Measurements from ENCODE around the gene NPPC. TPM values are rescaled to one million over a fixed set of nuclear protein-coding genes. Genes with fewer than 3 reads are reported as not detected.

The NPPC gene
- total RNA-seq, 1 donor, result not detected

GRCh38 chr2:231918501-231919330 is 7.5 kb downstream of the NPPC start:
- H3K4me1 ChIP-seq (ENCODE audit: insufficient read depth, low read length), result no peaks in the 10 kb centered on the region
- peaks cover 36% of the 10 kb centered on the region for H3K27me3 ChIP-seq (ENCODE audit: insufficient read depth, low read length)
- H3K36me3 ChIP-seq (ENCODE audit: insufficient read depth, low read length), result no peaks in the 10 kb centered on the region
- no peaks in the 10 kb centered on the region for H4K20me1 ChIP-seq (ENCODE audit: insufficient read depth, low read length)
- H3K79me2 ChIP-seq (ENCODE audit: insufficient read depth, low read length), result no peaks in the 10 kb centered on the region
- no peak overlapping the region for H2AFZ ChIP-seq (ENCODE audit: low read length)
- no peaks in the 10 kb centered on the region for H3K9me3 ChIP-seq (ENCODE audit: low read depth, low read length)
- no peak overlapping the region for H3K27ac ChIP-seq (ENCODE audit: low read depth, low read length)
- no peak overlapping the region for H3K4me3 ChIP-seq (ENCODE audit: insufficient read depth, low read length)
- no peak overlapping the region for H3K4me2 ChIP-seq (ENCODE audit: insufficient read depth, low read length)
- peak; percentile 73 for DNase-seq (ENCODE audit: insufficient read length, low spot score, missing footprints)
- no peak for TF ChIP-seq CTCF (IDR thresholded peaks at IDR 0.05; ENCODE audit: extremely low read depth, low read depth, low read length)

- peak; percentile 86 for DNase-seq (ENCODE audit: insufficient read length, low spot score, missing footprints)
- Histone ChIP-seq H3K4me1 (ENCODE audit: insufficient read depth, low read length) (no peaks in the 10 kb centered on the region), H4K20me1 (ENCODE audit: insufficient read depth, low read length) (no peaks in the 10 kb centered on the region), H2AFZ (ENCODE audit: low read length) (no peak overlapping the region), H3K9me3 (ENCODE audit: low read depth, low read length) (no peaks in the 10 kb centered on the region), H3K4me2 (ENCODE audit: insufficient read depth, low read length) (no peak overlapping the region), H3K4me3 (ENCODE audit: insufficient read depth, low read length) (no peak overlapping the region), H3K27me3 (ENCODE audit: insufficient read depth, low read length) (peaks cover 25% of the 10 kb centered on the region), H3K27ac (ENCODE audit: low read depth, low read length) (no peak overlapping the region), H3K79me2 (ENCODE audit: insufficient read depth, low read length) (no peaks in the 10 kb centered on the region), H3K36me3 (ENCODE audit: insufficient read depth, low read length) (no peaks in the 10 kb centered on the region)
- no peak for TF ChIP-seq CTCF (IDR thresholded peaks at IDR 0.05; ENCODE audit: extremely low read depth, low read depth, low read length)
Measured at GRCh38 chr2:231917280-231918066, 8.7 kb downstream of the NPPC start.

DNA sequence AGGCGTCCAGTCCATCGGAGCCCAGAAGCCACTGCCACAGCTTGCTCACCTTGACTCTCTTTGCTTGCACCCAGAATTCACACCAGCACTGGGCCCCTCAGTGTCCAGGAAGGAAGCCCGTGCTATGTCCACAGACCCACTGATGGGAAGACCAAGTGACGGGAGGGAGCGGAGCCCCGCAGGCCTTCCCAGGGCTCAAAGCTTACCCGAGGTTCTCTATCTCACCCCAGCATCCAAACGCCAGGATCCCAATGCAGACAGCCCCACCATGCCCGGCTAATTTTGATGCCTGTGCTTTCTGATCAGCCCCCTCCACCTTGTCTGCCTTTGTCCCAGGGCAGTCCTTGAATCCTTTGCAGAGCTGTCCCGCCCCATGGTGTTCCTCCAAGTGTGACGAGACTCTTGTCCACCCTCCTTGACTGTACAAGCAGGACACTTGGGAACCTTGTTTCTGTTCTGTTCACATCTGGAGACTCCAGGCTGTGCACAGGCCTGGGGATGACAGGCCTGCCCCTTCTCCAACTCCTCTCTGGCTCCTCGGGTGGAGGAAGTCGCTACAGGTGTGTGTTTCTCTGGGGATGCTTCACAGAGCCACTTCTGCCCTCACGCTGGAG is 12.0 kb downstream of the NPPC start:
- TF ChIP-seq CTCF (IDR thresholded peaks at IDR 0.05; ENCODE audit: extremely low read depth, low read depth, low read length), result no peak

More for the DNA sequence above, 12.0 kb downstream of the NPPC start:
- H3K9me3 ChIP-seq (ENCODE audit: low read depth, low read length), result no peaks in the 10 kb centered on the region
- no peak overlapping the region for H3K27ac ChIP-seq (ENCODE audit: low read depth, low read length)
- no peaks in the 10 kb centered on the region for H4K20me1 ChIP-seq (ENCODE audit: insufficient read depth, low read length)
- H3K79me2 ChIP-seq (ENCODE audit: insufficient read depth, low read length), result no peaks in the 10 kb centered on the region
- peak; percentile 68 for DNase-seq (ENCODE audit: insufficient read length, low spot score, missing footprints)
- no peak overlapping the region for H3K4me2 ChIP-seq (ENCODE audit: insufficient read depth, low read length)
- no peaks in the 10 kb centered on the region for H3K4me1 ChIP-seq (ENCODE audit: insufficient read depth, low read length)
- peaks cover 21% of the 10 kb centered on the region for H3K27me3 ChIP-seq (ENCODE audit: insufficient read depth, low read length)
- no peak overlapping the region for H3K4me3 ChIP-seq (ENCODE audit: insufficient read depth, low read length)
- H3K36me3 ChIP-seq (ENCODE audit: insufficient read depth, low read length), result no peaks in the 10 kb centered on the region
- H2AFZ ChIP-seq (ENCODE audit: low read length), result no peak overlapping the region
